GM21515 (cell line): ENCODE data around the gene AFAP1.

Source experiments
- ATAC-seq: cut with Tn5 transposase; IDR thresholded peaks from one replicate; pipeline ENCODE4 v1.9.1; 2021; ENCODE audit not compliant: unreplicated experiment

The AFAP1 gene

GRCh38 chr4:7722766-7723387, 216.8 kb downstream of the AFAP1 start:
- ATAC-seq, result no peak

DNA sequence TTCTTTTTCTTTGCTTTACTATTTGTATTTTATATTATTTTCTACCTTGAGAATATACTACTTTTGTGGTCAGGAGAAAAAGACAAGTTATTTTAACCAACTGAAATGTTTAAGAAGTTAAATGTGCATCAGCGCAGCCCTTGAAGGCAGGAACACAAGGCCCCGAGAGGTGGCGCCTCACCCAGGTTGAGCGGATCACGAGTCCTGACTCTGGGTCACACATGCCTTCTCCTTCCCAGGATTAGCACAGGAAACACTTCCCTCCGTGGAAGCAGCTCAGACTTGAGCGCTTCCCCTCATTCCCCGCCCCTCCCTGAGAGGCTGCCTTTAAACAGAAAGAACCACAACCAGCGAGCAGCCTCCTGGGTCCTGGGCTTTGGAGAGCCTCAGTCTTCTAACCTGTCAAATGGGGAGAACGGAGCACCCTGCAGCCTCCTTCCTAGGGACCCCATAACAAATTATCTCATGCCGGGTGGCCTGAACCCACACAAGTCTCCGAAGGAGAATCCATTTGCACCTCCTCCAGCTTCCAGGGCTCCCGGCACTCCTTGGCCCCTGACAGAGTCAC, 217.6 kb downstream of the AFAP1 start:
- no peak for ATAC-seq

GRCh38 chr4:7719354-7720174, 220.1 kb downstream of the AFAP1 start:
- ATAC-seq, result no peak

GRCh38 chr4:7717946-7718490, 221.6 kb downstream of the AFAP1 start:
- ATAC-seq, result no peak

GRCh38 chr4:7717161-7717560, 222.5 kb downstream of the AFAP1 start:
- ATAC-seq, result no peak

DNA sequence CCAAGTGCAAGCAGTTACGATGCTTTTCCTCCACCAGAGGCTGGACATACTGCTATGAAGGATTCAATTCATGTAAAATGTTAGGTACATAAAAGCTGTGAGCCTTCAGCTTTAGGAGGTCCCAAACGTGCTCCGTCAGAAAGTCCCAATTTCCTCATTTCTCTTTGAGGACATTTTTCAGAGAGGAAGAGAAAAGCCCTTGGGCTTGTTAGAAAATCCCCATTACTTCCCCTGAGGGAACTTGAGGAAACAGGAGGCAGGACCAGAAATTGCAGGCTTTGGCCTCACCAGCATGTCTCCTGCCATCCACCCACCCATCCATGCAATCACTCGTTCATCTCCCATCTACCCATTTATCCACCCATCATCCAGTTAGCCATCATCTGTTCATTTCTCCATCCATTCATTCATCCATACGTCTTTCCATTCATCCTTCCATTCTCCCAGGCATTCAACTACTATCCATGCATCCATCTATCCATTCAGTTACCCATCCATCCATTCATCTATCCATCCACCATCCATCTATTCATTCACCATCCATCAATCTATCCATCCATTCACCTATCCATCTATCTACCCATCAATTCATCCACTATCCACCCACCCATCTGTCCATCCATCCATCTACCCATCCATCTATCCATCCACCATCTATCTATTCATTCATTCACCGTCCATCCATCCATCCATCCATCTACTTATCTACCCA, 223.5 kb downstream of the AFAP1 start:
- ATAC-seq, result no peak

- ATAC-seq, result no peak
These were observed 224.2 kb downstream of the AFAP1 start for GRCh38 chr4:7715271-7716009.

DNA sequence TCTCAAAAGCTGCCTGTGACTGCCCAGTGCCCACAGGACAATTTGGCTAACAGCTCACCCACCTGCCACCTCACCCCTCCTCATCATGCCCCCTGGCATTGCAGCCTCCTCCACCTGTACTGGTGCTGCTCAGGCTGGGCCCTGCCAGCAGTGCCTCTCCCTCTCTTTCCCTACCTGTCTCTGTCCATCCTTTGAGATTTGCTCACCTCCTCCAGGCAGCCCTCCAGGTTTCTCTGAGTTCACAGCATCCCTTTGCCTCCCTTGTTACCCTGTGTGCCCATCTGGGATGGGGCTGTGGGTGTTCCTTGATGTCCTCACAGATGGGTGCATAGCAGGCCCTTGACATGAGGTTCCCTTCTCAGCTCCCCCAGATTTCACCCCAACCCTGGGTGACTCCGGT, 224.9 kb downstream of the AFAP1 start:
- no peak for ATAC-seq

- ATAC-seq, result no peak
These were observed 225.5 kb downstream of the AFAP1 start for GRCh38 chr4:7714176-7714575.

DNA sequence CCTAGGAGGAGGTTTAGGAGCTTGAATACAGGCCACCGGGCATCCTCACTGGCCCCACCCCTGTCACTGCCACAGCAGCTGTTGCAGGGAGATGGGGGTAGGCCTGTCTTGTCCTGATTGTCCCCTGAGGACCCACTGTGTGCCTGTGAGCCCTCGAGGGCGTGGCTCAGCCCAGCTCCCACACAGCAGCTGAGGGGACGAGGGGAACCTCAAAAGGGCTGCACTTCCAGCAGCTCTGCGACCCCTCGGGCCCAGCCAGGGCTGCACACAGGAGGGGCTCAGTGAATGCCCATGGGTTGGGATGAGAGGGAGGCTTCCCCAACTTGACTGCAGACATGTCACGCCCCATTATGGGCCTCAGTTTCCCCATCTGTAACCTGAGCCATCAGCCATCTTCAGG, 225.9 kb downstream of the AFAP1 start:
- no peak for ATAC-seq

DNA sequence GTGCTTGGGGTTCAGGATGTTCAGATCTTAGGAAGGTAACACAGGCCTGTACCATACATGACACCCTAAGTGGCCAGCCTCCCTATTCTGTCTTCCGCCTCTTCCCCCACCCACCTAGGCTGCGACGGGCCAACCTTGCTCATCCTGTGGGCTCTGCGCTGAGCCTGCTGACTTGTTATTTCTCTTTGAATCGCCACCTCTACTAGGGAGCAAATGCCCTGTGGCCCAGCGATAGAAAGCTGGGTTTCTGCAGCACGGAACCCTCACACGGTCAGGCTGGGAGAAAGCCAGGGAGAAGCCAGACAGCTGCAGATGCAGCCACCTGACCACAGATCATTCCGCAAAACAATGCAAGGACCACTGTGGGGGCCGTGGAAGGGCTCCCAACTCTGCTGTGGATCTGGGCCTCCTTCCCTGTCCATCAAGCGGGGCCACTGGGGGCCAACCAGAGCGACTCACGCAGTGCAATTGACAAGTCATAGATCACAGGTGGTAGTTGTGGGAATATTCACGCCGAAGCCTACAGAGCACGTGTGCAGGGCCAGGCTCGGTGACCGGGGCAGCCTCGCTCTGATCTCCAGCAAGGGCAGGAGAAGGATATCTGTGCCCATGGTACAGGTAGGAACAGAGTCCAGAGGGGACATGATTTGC, 227.5 kb downstream of the AFAP1 start:
- ATAC-seq, result no peak

DNA sequence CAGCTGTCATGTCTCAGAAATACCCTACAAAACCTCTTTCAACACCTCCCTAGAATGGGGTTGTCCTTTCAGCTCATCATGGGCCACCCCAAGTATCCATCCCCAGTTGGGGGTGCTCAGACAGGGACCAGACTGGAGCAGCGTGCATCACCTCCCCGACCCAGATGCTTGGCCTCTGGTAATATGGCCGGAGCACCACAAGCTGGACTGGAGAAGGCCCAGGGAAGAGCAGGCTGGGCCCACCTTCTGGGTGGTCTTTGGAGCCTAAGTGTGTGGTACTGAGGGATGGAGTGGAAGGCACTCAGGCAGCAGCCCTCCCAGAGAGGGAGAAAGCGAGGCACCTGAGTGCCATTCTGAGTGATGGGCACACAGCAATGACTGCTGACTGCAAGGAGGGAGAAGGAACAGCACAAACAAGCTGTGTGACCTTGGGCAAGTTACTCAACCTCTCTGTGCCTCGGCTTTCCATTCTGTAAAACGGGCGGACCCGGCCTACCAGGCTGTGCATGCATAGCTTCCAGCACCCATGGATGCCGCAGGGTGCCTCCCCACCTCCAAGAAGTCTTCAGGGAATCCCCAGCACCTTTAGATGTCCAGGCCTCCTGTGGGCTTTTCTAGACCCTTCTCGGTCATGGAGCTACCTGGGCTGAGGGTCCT, 228.2 kb downstream of the AFAP1 start:
- ATAC-seq, result no peak

DNA sequence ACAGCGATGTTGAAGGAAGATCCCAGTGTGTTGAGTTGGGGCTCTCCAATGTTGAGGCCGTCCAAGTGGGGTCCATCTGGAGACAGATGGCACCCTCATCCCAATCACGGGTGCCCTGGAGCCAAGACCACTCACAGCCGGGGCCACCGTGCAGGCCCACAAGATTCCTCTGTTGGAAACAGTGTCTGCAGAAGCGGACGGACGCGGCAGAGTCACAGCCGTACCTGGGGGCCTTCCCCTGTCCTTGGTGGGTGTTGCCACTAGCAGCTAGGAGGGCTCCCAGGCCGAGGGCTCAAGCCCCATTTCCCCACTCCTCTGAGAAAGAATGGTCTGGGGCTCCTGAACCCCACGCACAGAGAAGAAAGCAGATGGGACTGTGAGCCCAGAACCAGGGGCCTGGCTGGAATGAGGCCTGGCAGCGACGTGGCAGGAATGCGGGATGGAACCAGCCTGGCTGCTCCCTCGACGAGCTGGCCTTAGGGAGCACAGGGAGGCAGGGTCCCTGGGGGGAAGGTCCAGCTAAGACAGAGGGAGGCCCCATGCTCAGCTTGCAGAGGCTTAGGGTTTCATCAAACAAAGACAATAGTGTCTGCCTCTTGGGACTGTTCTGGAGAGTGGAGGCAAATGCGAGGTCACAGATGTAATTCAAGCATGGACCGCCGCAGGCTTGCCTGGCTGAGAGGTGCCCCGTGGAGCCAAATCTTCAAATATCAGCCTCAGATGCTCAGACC, 228.9 kb downstream of the AFAP1 start:
- no peak for ATAC-seq

DNA sequence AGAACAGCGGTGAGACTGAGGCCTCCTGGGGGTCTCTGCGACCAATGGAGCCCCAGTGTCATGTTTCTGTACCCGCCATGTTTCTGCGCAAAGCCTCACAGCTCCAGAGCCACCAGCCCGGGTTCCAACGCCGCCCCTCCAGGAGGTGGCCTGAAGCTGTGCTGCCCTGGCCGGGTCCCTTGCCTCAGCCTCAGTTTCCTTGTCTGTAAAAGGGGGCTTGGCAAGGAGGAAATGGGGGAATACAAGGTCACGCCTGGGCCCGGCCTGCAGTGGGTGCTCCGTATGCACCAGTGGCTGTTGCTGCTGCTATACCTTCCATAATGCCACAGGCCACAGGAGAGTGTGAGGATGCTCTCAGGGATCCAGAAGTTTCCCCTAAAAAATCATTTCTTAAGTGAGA, 229.5 kb downstream of the AFAP1 start:
- no peak for ATAC-seq

DNA sequence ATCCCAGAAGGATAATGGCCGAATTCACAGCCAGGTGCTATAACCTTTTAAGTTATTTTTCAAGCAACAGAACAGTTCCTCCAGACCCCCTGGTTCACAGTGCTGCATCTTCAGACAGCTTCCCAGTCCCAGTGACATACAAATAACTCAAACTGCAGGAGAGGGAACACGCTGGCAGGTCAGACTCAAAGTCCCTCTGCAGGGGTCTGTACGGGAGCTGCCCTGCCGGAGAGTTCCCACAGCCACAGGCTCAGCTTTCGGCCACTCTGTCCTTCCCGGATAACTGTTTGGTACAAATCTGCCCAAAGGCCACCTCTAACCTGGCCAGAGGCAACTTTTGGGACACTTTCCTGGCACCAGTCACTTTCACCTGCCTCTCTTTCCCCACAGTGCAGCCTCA, 230.2 kb downstream of the AFAP1 start:
- ATAC-seq, result no peak

DNA sequence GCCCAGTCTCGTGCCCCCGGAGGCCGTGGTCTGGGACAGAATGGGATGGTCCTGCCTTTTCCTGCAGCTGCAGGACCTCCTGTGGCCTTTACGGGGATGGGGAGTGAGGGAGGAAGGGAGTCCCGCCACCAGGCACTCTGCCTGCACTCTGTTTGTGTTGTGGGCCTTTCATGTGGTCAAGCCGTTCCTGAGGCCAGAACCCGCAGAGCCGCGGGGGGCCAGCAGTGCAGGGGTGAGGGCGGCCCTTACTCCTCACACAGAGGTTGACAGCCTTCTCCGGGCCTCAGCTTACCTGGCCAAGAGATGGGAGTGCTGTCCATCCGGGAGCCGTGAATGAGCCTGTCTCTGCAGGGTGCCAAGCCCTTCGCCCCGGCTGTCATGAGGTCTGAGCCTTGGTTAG, 230.7 kb downstream of the AFAP1 start:
- ATAC-seq, result no peak
